ENCODE measurements around the gene TBC1D22A. TPM values are rescaled to one million over a fixed set of nuclear protein-coding genes. Genes with fewer than 3 reads are reported as not detected.

Gene TBC1D22A
- polyA plus RNA-seq, 1 donor from 2014 or later: 9.3 TPM

DNA sequence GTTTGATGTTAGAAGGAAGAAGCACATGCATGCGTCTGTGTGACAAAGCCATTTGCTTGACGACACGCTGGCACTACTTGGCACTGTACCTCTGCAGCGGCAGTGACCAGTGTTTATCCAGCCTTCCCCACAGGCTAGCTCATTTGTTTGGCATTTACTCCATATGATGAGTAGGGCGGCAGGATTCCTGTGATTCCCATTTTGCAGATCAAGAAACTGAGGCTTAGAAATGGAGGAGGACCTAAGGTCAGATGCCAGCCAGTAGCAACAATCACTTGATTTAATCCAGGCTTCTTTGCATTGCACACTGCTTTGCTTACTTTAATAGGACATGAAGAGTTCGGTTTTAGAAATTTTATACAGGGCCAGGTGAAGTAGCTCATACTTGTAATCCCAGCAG is 45.0 kb downstream of the TBC1D22A start:
- no peak overlapping the region for H3K4me2 ChIP-seq (ENCODE audit: low read length)
- H4K20me1 ChIP-seq (ENCODE audit: insufficient read depth): no peaks in the 10 kb centered on the region

DNA sequence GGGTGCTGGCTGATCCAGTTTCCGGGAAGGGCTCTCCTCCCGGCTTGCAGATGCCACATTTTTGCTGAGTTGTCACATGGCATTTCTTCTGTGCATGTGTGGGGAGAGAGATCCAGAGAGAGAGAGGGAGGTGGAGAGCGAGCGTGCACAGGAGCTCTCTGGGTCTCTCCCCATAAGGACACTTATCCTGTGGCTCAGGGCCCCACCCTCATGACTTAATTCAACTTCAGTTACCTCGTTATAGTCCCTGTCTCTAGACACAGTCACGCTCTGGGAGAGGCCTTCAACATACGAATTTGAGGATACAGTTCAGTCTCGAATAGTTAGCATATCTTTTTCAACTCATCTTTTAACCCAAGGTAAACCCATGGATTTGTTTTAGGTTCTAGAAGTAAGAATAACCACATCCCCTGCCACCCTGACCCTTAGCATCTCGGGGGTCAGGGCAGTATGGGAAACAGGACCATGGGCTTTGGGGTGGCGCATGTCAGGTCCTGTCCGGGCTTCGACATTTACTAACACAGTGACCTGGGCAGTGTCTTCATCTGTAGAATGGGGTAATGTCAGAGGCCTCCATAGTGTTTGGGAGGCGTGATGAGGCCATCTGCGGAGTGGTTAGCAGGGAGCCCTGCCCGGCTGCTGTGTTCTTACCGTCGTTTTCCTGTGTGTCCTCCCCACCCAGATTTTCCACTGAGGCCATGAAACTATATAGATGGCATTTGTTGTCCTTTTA is 46.9 kb downstream of the TBC1D22A start:
- Histone ChIP-seq H3K9me3 (ENCODE audit: low read length) (no peaks in the 10 kb centered on the region), H3K9me2 (ENCODE audit: insufficient read depth, low read length) (no peaks in the 10 kb centered on the region), H3K4me2 (ENCODE audit: low read length) (no peak overlapping the region), H3K4me3 (ENCODE audit: low read length) (no peak overlapping the region), H3K27me3 (ENCODE audit: insufficient read depth, low read depth, low read length) (no peaks in the 10 kb centered on the region), H3F3A (ENCODE audit: insufficient read depth, low read length, poor library complexity, severe bottlenecking) (no peaks in the 10 kb centered on the region), H2AFZ (ENCODE audit: low read depth, low read length) (no peak overlapping the region), H3K27ac (ENCODE audit: low read length) (no peak overlapping the region), H3K36me3 (ENCODE audit: insufficient read depth, low read length) (no peaks in the 10 kb centered on the region), H3K79me2 (replicated peaks; ENCODE audit: insufficient read depth, low read length) (no peaks in the 10 kb centered on the region), H3K9ac (ENCODE audit: low read length) (no peak overlapping the region), H4K20me1 (ENCODE audit: insufficient read depth) (no peaks in the 10 kb centered on the region)
- no peak for TF ChIP-seq MXI1 (conservative IDR thresholded peaks at IDR 0.05; ENCODE audit: poor library complexity, severe bottlenecking)
- no peak for TF ChIP-seq RAD21 (conservative IDR thresholded peaks at IDR 0.05)
- TF ChIP-seq, protein P1, sequence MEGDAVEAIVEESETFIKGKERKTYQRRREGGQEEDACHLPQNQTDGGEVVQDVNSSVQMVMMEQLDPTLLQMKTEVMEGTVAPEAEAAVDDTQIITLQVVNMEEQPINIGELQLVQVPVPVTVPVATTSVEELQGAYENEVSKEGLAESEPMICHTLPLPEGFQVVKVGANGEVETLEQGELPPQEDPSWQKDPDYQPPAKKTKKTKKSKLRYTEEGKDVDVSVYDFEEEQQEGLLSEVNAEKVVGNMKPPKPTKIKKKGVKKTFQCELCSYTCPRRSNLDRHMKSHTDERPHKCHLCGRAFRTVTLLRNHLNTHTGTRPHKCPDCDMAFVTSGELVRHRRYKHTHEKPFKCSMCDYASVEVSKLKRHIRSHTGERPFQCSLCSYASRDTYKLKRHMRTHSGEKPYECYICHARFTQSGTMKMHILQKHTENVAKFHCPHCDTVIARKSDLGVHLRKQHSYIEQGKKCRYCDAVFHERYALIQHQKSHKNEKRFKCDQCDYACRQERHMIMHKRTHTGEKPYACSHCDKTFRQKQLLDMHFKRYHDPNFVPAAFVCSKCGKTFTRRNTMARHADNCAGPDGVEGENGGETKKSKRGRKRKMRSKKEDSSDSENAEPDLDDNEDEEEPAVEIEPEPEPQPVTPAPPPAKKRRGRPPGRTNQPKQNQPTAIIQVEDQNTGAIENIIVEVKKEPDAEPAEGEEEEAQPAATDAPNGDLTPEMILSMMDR (IDR thresholded peaks at IDR 0.05; ENCODE audit: poor library complexity, severe bottlenecking): no peak
- TF ChIP-seq EP300 (conservative IDR thresholded peaks at IDR 0.05; ENCODE audit: poor library complexity, severe bottlenecking): no peak
- no peak for TF ChIP-seq EZH2 (IDR thresholded peaks at IDR 0.05; ENCODE audit: borderline replicate concordance, insufficient read depth, low read length, poor library complexity, severe bottlenecking)

More for the DNA sequence above, 45.0 kb downstream of the TBC1D22A start:
- no peak overlapping the region for H3K4me3 ChIP-seq (ENCODE audit: low read length)
- H3K9me2 ChIP-seq (ENCODE audit: insufficient read depth, low read length): no peaks in the 10 kb centered on the region
- H3K79me2 ChIP-seq (replicated peaks; ENCODE audit: insufficient read depth, low read length): no peaks in the 10 kb centered on the region
- no peaks in the 10 kb centered on the region for H3F3A ChIP-seq (ENCODE audit: insufficient read depth, low read length, poor library complexity, severe bottlenecking)
- TF ChIP-seq EZH2 (IDR thresholded peaks at IDR 0.05; ENCODE audit: borderline replicate concordance, insufficient read depth, low read length, poor library complexity, severe bottlenecking): no peak
- TF ChIP-seq POLR2AphosphoS5 (IDR thresholded peaks at IDR 0.05): no peak
- TF ChIP-seq SMC3 (conservative IDR thresholded peaks at IDR 0.05; ENCODE audit: poor library complexity): no peak
- TF ChIP-seq MXI1 (conservative IDR thresholded peaks at IDR 0.05; ENCODE audit: poor library complexity, severe bottlenecking): no peak
- TF ChIP-seq RAD21 (conservative IDR thresholded peaks at IDR 0.05): no peak
- TF ChIP-seq, protein P2, sequence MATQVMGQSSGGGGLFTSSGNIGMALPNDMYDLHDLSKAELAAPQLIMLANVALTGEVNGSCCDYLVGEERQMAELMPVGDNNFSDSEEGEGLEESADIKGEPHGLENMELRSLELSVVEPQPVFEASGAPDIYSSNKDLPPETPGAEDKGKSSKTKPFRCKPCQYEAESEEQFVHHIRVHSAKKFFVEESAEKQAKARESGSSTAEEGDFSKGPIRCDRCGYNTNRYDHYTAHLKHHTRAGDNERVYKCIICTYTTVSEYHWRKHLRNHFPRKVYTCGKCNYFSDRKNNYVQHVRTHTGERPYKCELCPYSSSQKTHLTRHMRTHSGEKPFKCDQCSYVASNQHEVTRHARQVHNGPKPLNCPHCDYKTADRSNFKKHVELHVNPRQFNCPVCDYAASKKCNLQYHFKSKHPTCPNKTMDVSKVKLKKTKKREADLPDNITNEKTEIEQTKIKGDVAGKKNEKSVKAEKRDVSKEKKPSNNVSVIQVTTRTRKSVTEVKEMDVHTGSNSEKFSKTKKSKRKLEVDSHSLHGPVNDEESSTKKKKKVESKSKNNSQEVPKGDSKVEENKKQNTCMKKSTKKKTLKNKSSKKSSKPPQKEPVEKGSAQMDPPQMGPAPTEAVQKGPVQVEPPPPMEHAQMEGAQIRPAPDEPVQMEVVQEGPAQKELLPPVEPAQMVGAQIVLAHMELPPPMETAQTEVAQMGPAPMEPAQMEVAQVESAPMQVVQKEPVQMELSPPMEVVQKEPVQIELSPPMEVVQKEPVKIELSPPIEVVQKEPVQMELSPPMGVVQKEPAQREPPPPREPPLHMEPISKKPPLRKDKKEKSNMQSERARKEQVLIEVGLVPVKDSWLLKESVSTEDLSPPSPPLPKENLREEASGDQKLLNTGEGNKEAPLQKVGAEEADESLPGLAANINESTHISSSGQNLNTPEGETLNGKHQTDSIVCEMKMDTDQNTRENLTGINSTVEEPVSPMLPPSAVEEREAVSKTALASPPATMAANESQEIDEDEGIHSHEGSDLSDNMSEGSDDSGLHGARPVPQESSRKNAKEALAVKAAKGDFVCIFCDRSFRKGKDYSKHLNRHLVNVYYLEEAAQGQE (IDR thresholded peaks at IDR 0.05; ENCODE audit: borderline replicate concordance): no peak
- TF ChIP-seq TAF1 (IDR thresholded peaks at IDR 0.05; ENCODE audit: low read depth): no peak
- TF ChIP-seq EP300 (conservative IDR thresholded peaks at IDR 0.05; ENCODE audit: poor library complexity, severe bottlenecking): no peak
- TF ChIP-seq, protein P1 (IDR thresholded peaks at IDR 0.05; ENCODE audit: poor library complexity, severe bottlenecking): no peak
- H3K9ac ChIP-seq (ENCODE audit: low read length): no peak overlapping the region
- no peaks in the 10 kb centered on the region for H3K27me3 ChIP-seq (ENCODE audit: insufficient read depth, low read depth, low read length)
- H3K9me3 ChIP-seq (ENCODE audit: low read length): no peaks in the 10 kb centered on the region
- H2AFZ ChIP-seq (ENCODE audit: low read depth, low read length): no peak overlapping the region
- no peaks in the 10 kb centered on the region for H3K36me3 ChIP-seq (ENCODE audit: insufficient read depth, low read length)
- no peak overlapping the region for H3K27ac ChIP-seq (ENCODE audit: low read length)
